GM23248 (cell line): Measurements from ENCODE around the gene DCDC1.

Source experiments
- EZH2 ChIP-seq: fragments of 200-600 bp; sonication (generic); IDR thresholded peaks from 2 replicates; pipeline ENCODE4 v1.6.1; 2018; ENCODE audit warnings: antibody characterized with exemption, mild to moderate bottlenecking; ENCODE audit not compliant: insufficient read depth, poor library complexity, severe bottlenecking
- EZH2phosphoT487 ChIP-seq: fragments of 200-600 bp; sonication (generic); IDR thresholded peaks from 2 replicates; pipeline ENCODE4 v1.6.1; 2018; ENCODE audit warnings: antibody characterized with exemption, moderate library complexity, mild to moderate bottlenecking, low read depth; ENCODE audit not compliant: insufficient read depth

GRCh38 chr11:31069447-31070205, 299.9 kb downstream of the DCDC1 start:
- TF ChIP-seq EZH2 (no peak), EZH2phosphoT487 (no peak)
